ENCODE measurements around the gene EI24.

Gene EI24

DNA sequence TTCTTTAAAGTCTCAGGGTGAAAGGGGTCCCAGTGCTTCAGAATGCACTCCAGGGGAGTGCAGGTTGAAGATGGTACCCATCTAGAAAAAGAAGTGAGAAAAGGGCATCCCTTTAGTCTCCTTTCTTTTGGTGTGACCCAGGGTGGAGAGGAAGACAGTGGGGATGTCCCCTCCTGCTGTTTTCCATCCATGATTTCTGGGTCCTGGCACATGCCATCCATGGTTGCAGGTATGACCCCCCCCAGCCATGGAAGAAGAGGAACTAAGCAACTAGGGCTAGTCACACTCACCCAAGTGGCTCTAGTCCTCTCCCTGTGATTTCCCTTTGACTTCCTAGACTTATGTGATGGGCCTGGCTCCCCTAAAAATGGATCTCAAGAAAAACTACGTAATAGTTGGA, 15.9 kb upstream of the EI24 start:
- H3F3A ChIP-seq (ENCODE audit: insufficient read depth), result no peaks in the 10 kb centered on the region
- H3K27ac ChIP-seq (ENCODE audit: low read depth, low read length), result no peak overlapping the region
- H3K36me3 ChIP-seq (ENCODE audit: low read length), result no peaks in the 10 kb centered on the region
- H3K4me3 ChIP-seq (ENCODE audit: insufficient read depth, low read length, poor library complexity, severe bottlenecking), result no peak overlapping the region
- H3K9me3 ChIP-seq (ENCODE audit: insufficient read depth, low read length), result peaks cover 10% of the 10 kb centered on the region; the same call in 1 of the 2 replicates
- no peaks in the 10 kb centered on the region for H3K9me2 ChIP-seq (replicated peaks; ENCODE audit: insufficient read depth, low read length)
- no peak overlapping the region for H3K9ac ChIP-seq (ENCODE audit: low read length)
- no peak overlapping the region for H2AFZ ChIP-seq (ENCODE audit: low read depth, low read length, severe bottlenecking)
- no peaks in the 10 kb centered on the region for H4K20me1 ChIP-seq (ENCODE audit: low read depth, low read length)
- H3K79me2 ChIP-seq (ENCODE audit: insufficient read depth, low read length), result no peaks in the 10 kb centered on the region
- no peak overlapping the region for H3K4me2 ChIP-seq (ENCODE audit: low read depth, low read length, poor library complexity, severe bottlenecking)
- H3K27me3 ChIP-seq (ENCODE audit: low read length), result no peaks in the 10 kb centered on the region
- TF ChIP-seq, protein P1, sequence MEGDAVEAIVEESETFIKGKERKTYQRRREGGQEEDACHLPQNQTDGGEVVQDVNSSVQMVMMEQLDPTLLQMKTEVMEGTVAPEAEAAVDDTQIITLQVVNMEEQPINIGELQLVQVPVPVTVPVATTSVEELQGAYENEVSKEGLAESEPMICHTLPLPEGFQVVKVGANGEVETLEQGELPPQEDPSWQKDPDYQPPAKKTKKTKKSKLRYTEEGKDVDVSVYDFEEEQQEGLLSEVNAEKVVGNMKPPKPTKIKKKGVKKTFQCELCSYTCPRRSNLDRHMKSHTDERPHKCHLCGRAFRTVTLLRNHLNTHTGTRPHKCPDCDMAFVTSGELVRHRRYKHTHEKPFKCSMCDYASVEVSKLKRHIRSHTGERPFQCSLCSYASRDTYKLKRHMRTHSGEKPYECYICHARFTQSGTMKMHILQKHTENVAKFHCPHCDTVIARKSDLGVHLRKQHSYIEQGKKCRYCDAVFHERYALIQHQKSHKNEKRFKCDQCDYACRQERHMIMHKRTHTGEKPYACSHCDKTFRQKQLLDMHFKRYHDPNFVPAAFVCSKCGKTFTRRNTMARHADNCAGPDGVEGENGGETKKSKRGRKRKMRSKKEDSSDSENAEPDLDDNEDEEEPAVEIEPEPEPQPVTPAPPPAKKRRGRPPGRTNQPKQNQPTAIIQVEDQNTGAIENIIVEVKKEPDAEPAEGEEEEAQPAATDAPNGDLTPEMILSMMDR (IDR thresholded peaks at IDR 0.05; ENCODE audit: insufficient read depth, low read length, poor library complexity, severe bottlenecking), result no peak

DNA sequence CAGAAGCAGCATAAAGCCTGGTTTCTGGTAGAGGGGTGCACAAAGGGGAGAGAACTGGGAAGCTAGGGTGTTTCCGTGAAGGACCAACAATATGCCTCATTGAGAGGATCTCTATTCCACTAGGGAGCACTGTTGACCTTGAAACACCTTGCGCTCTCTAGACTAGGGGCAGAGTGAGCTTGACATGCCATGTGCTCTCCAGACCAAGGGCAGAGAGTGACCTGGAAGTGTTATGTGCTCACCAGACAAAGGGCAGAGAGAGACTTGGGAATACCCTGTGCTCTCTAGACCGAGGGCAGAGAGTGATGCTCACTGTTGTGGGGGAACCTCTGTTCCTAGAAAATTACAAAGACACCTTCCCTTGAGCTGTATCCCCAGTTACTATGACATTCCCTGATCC, 15.2 kb upstream of the EI24 start:
- Histone ChIP-seq H3K9me3 (ENCODE audit: insufficient read depth, low read length) (peaks cover 10% of the 10 kb centered on the region; the same call in 1 of the 2 replicates), H3K9me2 (replicated peaks; ENCODE audit: insufficient read depth, low read length) (no peaks in the 10 kb centered on the region), H3K27me3 (ENCODE audit: low read length) (no peaks in the 10 kb centered on the region), H3K9ac (ENCODE audit: low read length) (no peak overlapping the region), H2AFZ (ENCODE audit: low read depth, low read length, severe bottlenecking) (no peak overlapping the region), H3F3A (ENCODE audit: insufficient read depth) (no peaks in the 10 kb centered on the region), H3K36me3 (ENCODE audit: low read length) (no peaks in the 10 kb centered on the region), H3K79me2 (ENCODE audit: insufficient read depth, low read length) (no peaks in the 10 kb centered on the region), H3K4me3 (ENCODE audit: insufficient read depth, low read length, poor library complexity, severe bottlenecking) (no peak overlapping the region), H3K27ac (ENCODE audit: low read depth, low read length) (no peak overlapping the region), H3K4me2 (ENCODE audit: low read depth, low read length, poor library complexity, severe bottlenecking) (no peak overlapping the region), H4K20me1 (ENCODE audit: low read depth, low read length) (no peaks in the 10 kb centered on the region)
- TF ChIP-seq EZH2phosphoT487 (conservative IDR thresholded peaks at IDR 0.05; ENCODE audit: low read length), result no peak
- TF ChIP-seq, protein P1 (IDR thresholded peaks at IDR 0.05; ENCODE audit: insufficient read depth, low read length, poor library complexity, severe bottlenecking), result no peak

DNA sequence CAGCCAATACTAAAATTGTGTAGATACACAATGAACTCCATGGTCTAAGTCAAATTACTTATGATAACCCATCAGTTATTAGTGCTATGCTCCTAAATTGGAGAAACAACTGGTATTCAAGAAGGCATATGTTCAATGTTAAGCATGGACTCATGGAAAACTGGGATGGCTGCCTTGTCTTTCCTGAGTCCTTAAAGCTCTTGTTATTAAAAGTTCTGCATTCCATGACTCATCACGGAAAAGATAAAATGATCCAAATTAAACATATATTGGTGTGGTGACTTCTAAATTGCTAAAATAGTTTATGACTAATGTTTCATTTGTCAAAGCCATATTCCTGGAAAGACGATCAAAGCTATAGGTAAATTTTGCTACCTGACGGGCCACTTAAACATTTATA, 9.4 kb upstream of the EI24 start:
- Histone ChIP-seq H3F3A (ENCODE audit: insufficient read depth) (no peaks in the 10 kb centered on the region), H2AFZ (ENCODE audit: low read depth, low read length, severe bottlenecking) (no peak overlapping the region), H3K9ac (ENCODE audit: low read length) (no peak overlapping the region), H3K27ac (ENCODE audit: low read depth, low read length) (no peak overlapping the region), H3K4me2 (ENCODE audit: low read depth, low read length, poor library complexity, severe bottlenecking) (no peak overlapping the region), H3K36me3 (ENCODE audit: low read length) (no peaks in the 10 kb centered on the region), H3K27me3 (ENCODE audit: low read length) (no peaks in the 10 kb centered on the region), H3K9me3 (ENCODE audit: insufficient read depth, low read length) (no peaks in the 10 kb centered on the region), H3K4me3 (ENCODE audit: insufficient read depth, low read length, poor library complexity, severe bottlenecking) (no peak overlapping the region), H3K9me2 (replicated peaks; ENCODE audit: insufficient read depth, low read length) (no peaks in the 10 kb centered on the region), H3K79me2 (ENCODE audit: insufficient read depth, low read length) (no peaks in the 10 kb centered on the region), H4K20me1 (ENCODE audit: low read depth, low read length) (no peaks in the 10 kb centered on the region)
- TF ChIP-seq, protein P1 (IDR thresholded peaks at IDR 0.05; ENCODE audit: insufficient read depth, low read length, poor library complexity, severe bottlenecking), result no peak
- no peak for TF ChIP-seq EZH2phosphoT487 (conservative IDR thresholded peaks at IDR 0.05; ENCODE audit: low read length)

DNA sequence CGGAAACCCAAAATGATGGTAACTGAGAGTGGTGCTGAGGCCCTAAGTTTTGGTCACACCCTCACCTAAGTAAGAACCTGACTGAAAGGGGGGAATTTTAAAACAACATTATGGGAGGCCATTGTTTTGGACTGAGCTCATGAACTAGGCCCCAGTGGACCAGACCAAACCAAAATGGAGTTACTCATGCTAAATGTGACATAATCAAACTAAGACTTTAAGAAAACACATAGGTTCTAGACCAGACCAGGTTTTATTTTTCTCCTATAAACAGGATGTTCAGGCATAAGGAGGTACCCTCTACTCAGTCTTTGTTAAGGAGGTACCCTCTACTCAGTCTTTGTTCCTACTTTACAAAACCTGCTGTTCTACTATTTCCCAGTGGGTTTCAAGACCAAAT, 7.4 kb upstream of the EI24 start:
- no peaks in the 10 kb centered on the region for H3F3A ChIP-seq (ENCODE audit: insufficient read depth)
- TF ChIP-seq EZH2phosphoT487 (conservative IDR thresholded peaks at IDR 0.05; ENCODE audit: low read length), result no peak
- TF ChIP-seq, protein P1 (IDR thresholded peaks at IDR 0.05; ENCODE audit: insufficient read depth, low read length, poor library complexity, severe bottlenecking), result no peak
- H3K27ac ChIP-seq (ENCODE audit: low read depth, low read length), result no peak overlapping the region
- H3K9me3 ChIP-seq (ENCODE audit: insufficient read depth, low read length), result no peaks in the 10 kb centered on the region
- H3K79me2 ChIP-seq (ENCODE audit: insufficient read depth, low read length), result no peaks in the 10 kb centered on the region
- no peaks in the 10 kb centered on the region for H4K20me1 ChIP-seq (ENCODE audit: low read depth, low read length)
- H3K9ac ChIP-seq (ENCODE audit: low read length), result no peak overlapping the region
- H3K9me2 ChIP-seq (replicated peaks; ENCODE audit: insufficient read depth, low read length), result no peaks in the 10 kb centered on the region
- H3K4me2 ChIP-seq (ENCODE audit: low read depth, low read length, poor library complexity, severe bottlenecking), result no peak overlapping the region
- no peaks in the 10 kb centered on the region for H3K27me3 ChIP-seq (ENCODE audit: low read length)
- no peaks in the 10 kb centered on the region for H3K36me3 ChIP-seq (ENCODE audit: low read length)
- H3K4me3 ChIP-seq (ENCODE audit: insufficient read depth, low read length, poor library complexity, severe bottlenecking), result no peak overlapping the region
- no peak overlapping the region for H2AFZ ChIP-seq (ENCODE audit: low read depth, low read length, severe bottlenecking)
